Inflammatory macrophage treated with lipopolysaccharide for 4 hours (primary cell): Measurements from ENCODE around the gene TEX51.

Source experiments
- DNase-seq: peaks from one replicate; pipeline ENCODE4 v3.0.0-alpha.2; 2020

The TEX51 gene

DNA sequence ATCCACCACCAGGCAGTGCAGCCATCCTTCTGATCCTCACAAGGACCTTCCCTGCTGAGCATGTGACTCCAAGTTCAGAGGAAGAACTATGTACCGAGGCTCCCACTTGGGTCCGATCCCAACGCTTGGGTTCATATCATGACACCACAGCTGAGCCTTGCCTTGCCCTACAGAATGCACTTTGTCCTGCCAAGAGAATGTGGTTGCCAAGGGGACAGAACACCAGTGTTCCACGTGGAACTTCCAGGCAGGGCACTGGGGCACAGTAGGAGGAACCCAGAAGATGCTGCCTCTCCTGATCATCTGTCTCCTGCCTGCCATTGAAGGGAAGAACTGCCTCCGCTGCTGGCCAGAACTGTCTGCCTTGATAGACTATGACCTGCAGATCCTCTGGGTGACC is at the start of gene TEX51:
TEX51 (plus strand) TSS at position 255 of the 400 bp plus-strand sequence; CDS start at position 284, 29 bp downstream.
- no peak for DNase-seq

DNA sequence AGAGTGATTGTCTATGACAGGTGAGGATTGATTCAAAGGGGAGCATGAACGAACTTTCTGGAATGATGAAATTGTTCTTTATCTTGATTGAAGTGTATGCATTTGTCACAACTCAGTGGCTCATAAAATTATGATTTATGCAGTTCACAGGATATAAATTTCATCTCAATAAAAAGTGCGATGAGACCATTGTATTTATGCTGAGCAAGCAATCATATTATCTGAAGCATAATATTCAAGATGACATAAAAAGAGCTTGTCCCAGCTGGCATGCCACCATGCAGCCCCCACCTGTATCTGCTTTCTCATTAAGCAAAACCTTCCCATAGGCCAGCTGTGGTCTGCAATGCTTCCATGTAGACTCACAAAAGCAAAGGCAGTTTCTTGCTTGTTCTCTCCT is 49.6 kb upstream of the TEX51 start:
- no peak for DNase-seq

DNA sequence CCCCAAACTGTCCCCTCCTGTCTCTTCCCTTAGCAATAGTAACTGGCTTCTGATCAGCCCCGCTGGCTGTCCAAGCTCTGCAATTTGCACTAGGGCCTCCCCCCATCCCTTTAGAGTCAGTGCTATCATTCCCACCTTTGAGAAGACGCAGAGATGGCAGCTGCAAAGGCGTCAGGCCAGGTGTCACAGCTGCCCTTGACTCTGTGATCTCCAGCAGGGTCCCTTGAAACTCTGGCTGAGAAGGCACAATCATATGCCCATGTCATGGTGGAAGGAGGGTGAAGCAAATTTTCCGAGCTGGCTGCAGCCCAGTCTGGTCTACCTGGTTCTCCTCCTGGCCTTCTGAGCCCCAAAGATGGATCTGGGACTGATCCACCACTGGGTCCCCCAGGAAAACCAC is 49.2 kb upstream of the TEX51 start:
- DNase-seq: no peak

DNA sequence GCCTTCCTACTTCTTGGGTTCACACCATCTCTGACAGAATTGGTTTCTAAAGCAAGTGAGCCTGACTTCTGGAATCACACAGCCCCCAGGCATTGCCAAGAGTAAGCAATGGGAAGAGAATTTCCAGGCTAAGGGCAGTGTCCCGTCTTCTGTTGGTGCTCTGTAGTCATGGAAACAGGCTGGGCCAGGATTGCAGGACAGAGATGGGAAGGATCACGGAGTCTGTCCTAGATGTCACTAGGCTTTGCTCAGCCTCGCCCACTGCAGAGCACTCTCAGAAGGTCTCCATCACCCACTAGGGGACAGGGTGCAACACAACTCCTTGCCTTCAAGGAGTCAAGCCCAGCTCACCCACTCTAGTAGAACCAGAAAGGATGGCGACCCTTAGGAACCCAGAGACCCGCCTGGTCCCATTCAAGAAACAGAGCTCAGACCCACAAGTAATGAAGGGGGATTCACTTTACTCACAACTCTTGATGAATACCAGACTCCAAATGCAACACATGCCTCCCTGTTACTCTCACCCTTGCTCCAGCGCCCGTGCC is 48.6 kb upstream of the TEX51 start:
- DNase-seq: no peak

DNA sequence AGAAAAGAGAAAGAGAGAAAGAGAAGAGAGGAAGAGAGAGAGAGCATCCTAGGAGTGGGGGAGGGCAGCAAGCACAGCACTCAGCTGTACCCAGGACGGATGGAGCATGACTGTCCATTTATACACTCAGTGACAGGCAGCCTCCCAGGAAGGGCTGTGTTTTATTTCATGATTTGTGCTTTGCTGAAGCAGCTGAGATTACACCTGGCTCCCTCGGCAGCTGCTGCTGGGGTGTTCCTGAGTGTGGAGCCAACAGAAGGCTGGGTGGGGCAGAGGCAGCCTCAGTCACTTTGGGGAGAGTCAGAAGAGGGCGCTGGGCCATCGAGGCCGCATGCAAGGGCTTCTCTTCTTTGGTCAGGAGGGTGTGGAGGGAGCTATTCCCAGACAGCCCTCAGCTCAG is 47.8 kb upstream of the TEX51 start:
- no peak for DNase-seq

DNA sequence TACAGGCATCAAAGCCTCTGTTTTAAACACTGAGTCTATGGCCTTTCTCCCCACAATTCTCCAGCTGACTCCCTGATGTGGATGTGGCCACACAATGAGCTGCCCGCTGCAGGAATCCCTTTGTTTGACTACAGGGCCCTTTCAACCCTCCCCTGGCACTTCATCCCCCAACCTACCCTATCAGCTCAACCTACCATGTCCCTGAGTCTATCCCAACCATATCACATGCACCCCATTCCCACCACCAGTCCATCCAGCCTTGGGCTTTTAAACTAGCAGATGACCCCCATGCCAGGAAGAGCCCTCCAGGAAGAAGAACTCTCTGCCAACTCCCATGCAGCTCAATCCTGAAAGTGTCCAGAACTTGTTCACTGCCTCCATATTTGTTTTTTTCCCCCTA is 46.9 kb upstream of the TEX51 start:
- no peak for DNase-seq

DNA sequence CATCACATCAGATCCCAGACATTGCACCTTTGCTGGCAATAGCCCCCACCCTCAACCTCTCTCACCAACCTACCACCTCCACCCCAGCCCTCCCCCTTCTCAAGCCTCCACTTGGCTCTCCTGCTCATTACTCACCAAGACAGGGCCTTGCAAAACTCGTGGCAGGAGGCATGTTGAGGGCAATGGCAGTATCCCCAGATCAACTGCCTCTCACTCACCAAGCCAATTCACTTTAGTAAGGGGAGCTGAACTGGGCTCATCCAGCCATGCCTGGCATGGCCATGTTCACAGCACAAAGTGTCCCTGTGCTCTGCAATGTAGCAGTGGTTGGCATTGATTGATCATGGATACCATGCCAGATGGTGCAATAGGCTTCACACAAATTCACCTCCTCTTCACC is 46.3 kb upstream of the TEX51 start:
- DNase-seq: no peak

DNA sequence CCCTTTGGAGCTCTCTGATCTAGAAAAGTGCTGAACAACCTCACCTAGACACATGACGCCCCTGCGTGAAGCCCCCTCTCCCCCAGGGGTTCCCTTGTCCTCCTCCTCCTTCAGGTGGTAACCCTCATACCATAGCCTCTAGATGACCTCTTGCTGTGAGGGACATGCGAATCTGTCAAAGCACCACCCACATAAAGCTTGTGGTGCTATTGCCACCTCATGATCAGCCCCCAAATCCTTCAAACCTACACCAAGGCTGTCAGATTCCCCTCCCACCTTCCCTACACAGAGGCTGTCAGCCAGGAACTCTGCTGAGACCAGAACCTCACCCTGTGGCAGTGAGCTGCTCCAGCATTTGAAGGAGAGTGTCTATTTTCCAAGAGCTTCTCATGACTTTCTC is 43.1 kb upstream of the TEX51 start:
- DNase-seq: no peak

DNA sequence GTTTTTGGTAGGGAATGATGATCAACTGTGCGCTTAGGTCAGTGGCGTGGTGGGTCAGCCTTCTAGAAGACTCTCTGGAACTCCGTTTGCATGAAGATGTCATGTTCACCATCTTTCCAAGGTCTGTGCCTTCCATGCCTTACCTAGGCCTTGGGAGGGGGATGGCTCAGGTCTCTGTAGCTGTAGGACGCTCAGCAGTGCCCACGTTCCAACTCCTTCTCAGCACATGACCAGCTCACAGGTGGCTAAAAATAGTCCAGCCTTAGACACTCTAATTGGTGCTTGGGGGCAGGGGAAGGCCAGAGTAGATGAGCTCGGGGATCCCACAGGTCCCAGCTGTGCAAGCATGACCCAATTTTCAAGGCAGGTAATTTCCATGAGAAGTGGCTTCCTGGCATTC is 42.3 kb upstream of the TEX51 start:
- DNase-seq: no peak

DNA sequence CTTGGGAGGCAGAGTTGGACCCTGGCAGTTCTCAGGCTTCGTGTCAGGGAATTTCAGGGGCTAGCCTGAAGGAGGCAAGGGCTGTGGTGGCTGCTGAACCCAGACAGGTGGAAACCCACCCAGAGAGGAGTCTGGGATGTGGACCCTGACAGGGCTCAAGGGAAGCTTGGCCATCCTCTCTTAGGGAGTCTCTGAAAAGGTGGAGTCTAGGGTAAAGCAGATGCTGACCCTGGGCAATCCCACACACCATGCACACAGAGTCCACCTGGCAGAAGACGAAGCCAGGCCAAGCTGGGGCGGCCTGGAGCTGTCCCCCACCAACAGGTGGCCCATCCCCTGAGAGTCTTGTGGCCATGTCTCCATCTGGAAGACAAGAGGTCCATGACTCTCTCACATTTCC is 41.2 kb upstream of the TEX51 start:
- no peak for DNase-seq

DNA sequence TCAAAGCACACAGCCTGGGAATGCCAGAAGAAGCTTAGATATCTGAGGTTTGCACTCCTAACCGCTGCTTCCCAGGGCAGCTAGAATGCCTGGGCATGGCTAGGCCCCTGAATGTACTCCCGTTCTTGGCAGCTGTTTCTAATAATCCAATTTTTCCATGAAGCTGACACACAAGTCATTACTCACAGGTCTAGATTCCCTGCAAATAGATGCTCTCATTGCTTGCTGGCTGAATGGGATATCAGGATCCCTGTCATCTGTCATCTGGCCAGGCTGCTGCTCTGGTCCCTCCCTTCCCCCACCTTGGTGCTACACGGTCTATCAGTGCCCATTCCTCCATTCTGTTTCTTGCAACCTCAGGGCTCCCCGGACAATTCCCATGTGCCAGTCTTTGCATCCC is 40.7 kb upstream of the TEX51 start:
- DNase-seq: no peak

DNA sequence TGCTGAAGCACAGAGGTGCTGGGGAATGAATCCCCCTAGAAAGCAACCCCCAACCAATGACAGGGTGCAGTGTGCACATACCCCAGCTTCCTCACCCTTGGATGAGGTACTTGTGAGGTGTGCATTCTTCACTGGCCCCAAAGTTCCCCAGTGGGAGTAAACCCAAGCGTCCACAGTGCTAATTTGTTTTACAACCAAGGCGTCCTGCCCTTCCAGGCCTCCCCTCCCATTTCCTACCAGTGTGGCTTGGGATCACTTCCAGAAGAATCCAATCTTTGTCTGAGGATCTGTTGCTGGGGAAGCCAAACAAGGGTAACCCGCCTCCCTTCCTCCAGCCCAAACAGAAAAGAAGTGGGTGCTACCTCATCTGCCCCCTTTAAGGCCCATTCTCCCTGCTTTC is 40.3 kb upstream of the TEX51 start:
- no peak for DNase-seq

DNA sequence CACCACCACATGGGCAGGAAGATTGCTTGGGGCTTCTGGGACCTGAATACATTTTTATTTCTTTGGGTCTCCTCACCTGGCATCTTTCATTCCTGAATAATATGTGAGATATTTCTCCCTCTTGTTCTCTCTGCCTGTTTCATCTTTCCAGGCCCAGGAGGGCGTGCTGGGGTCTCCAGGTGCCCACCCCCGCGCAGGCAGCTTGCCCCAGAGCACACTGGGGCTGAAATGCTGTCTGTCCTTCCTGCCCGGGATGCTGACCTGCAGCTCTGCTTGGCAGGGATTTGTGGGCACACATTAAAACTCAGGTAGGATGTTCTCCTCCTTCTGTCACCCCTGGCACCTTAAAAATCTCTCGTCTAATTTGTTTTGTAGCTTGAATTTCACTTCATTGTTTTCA is 39.7 kb upstream of the TEX51 start:
- no peak for DNase-seq

DNA sequence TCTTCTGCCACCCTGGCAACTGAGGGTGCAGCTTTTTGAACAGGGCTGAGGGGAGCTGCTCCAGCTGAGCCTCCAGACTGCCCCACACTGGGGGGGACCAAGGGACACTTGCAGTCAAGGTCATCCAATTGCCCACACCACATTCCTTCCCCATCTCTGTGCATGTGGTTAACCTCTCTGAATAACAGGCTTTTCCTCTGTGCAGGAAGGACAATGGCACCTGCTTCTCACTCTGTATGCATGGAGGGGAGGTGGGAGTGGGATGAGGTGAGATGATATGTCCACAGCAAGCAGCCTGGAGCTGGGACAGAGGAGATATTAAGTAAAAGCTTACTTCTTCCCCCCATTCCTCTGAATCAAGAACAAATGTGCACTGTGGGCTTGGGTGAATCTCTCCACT is 39.1 kb upstream of the TEX51 start:
- DNase-seq: no peak

DNA sequence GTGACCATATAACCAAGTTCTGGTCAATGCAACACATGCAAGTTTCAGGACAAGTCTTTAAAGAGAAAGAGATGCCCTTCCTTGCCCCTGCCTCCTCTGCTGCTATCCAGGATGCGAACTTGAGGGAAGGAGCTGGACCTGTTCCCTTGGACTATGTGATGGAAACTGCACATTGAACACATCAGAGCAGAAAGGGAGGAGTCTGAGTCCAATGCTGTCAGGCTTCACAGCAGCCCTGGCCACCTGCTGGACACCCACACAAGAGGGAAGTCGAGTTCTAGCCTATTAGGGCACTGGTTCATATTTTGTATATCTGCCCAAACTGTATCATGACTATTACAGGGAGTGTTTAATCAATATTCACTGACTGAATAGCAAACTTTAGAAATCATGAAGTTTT is 38.3 kb upstream of the TEX51 start:
- no peak for DNase-seq

DNA sequence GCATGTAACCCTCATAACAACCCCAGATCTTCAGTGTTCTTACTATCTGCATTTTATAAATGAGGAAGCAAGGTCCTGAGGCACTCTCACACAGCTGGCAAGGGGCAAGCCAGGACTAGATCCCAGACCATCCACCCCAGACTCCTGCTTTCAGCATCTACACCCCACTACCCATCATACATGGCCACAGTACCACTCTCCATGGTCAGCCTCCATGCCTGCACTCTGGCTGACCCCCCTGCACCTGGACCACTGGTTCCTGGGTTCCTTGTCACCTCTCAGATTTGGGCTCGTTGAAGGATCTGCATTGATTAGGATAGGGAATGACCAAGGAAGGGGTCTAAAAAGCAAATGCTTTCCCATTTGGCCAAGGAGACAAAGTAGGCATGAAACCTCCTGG is 36.0 kb upstream of the TEX51 start:
- no peak for DNase-seq

DNA sequence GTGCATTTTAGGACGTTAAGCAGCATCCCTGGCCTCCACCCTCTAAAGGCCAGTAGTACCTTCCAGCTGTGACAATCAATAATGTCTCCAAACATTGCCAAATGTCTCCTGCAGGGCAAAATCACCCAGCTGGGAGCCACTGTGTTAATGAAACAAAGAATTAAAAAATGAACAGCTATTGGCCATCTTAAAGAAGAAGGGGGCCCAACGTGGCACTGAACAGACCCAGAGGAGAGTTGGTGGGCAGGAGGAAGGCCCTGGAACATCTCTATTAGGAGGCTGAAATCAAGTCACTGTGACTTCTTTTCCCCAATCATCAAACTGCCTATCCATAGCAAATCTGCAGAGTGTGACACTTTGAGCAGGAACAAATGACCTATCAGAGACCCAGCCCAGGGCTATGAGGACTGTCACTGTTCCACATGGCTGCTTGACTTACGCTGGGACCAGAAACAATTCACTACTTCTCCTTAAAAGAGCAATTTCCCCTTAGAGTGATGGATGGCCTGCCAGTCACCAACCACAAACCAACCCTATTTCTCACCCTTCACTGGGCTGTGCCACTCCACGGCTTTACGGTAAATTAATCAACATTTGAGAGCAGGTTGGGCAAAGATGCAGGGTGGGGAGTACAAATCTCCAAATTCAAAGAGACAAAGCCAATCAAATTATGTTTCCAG is 35.2 kb upstream of the TEX51 start:
- DNase-seq: no peak

DNA sequence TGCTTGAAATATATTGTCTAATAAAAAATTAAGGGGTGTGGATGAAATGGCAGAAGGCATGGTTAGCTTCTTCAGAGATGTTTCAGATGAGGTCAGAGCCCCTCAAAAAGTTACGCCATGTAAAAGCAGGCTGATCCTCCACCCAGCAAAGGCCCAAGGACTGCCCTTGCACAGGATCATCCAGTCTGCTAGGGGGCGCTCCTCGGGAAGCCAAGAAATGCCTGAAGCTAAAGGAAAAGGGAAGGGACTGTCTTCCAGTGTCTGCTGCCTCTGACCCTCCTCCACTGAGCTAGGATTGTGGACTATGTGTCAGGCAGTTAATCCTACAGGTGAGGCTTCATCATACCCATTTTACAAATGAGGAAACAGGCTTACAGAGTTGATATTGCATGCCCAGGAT is 33.8 kb upstream of the TEX51 start:
- DNase-seq: no peak

DNA sequence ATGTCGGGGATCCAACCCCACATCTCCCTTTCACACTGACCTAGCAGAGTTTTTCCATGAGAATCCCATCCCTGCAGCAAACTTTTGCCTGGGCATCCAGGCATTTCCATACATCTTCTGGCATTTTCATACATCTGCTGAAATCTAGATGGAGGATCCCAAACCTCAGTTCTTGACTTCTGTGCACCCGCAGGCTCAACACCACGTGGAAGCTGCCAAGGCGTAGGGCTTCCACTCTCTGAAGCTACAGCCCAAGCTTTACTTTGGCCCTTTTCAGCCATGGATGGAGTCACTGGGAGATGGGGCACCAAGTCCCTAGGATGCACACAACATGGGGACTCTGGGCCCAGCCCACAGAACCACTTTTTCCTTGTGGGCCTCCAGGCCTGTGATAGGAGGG is 32.2 kb upstream of the TEX51 start:
- no peak for DNase-seq

DNA sequence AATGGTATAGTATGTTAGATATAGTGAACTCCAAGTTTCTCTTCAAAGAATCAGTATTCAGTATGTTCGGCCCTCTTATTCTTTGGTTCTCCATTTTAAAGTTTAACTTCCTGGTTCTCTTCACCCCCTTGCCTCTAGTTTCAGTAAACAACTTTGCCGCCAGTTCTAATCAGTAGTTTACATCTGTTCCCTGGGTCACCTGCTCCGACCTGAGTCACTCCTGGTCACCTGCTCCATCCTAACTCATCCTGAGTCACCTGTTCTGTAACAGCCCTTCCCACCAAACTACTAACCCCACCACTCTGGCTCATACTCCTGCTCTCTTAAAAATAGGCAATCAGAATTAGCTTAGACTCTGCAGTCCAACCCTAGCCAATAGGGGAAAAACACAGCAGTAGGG is 23.7 kb upstream of the TEX51 start:
- no peak for DNase-seq

DNA sequence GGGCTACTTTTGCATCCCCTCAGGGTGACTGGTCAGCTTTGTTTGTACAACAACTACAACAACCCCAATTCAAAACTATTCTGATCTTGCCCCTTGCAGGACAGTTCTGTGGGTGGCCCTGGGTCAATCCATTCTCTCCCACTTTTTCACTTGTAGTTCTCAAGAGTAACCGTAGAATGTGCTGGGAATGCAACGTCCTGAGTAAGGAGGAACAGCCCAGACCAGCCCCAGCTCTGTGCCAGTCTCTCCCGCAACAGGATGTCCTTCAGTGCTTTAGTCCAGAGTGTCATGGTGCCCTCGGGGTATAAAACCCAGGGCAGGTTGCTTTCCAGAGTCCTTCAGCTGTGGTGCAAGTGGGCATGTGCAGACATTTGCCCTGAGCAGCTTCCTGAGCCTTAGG is 22.1 kb upstream of the TEX51 start:
- DNase-seq: no peak

DNA sequence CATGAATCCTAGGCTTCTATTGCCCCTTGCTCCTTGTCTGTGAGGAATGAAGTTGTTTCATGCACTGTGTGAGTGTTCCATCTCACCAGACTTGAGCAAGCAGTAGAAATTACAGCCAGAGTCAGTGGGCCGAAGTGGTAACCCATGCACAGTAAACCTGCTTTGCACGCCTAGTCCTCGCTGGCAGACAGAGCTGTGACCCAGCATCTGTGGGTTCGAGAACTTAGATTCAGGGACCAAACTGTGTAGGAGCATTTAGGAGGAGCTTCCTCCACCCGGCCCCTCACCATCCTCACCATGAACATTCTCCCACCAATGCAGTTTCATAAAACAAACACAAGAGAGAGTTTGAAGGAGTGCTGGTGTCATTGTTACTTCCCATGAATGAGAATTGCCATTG is 21.6 kb upstream of the TEX51 start:
- no peak for DNase-seq

DNA sequence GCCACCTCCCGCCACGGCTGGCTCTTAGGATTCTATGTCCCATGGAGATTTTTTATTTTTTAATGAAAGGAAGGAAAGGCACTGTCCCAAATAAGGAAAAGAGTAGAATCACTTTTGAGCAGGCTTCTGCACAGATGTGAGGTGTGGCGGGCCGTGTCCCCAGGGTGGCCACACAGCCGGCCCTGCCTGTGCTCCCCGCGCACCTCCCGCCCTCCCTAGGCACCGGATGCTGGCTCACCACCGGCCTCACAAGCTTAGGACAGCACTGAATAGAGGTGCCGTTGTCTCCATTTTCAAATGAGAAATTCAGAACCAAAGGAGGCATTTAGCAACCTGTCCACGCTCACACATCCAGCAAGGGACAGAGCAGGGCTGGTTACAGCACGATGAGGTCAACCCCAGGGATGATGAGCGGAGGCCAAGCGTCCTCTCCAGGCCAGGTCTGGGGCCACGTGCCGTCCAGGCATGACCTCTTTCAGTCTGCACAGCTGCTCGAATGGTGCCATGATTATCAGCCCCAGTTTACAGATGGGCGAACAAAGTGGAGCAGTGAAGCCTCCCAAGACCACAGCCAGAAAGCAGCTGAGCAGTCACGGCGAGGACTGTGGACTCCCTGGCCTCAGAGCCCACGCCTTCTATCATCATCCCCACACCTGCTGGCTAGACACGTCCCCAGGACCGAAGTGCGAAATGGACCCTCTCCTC is 20.7 kb upstream of the TEX51 start:
- no peak for DNase-seq

DNA sequence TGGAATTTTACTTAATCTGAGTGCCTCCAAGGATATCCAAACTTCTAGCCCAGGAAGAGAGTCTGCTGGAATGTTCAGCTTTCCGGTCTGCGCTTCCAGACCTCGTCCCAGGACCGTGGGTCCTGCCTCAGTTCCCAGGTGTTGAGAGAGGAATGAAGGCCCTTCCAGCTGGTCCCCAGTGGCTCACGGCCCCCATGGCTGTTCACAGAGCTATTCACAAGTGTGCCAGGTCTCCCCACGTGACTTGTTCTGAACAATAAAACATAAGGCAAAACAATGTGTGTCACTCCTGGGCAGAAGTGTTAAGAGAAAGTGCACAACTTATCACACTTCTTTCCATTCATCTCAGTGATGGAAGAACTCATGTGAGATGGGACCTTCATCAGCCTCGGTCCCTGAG is 20.1 kb upstream of the TEX51 start:
- no peak for DNase-seq
